ENCODE data around the gene LRMDA.

LRMDA gene

GRCh38 chr10:75925999-75926398 lies 494.6 kb downstream of the LRMDA start:
- no peak for DNase-seq (ENCODE audit: low read depth)

- DNase-seq (ENCODE audit: low read depth): no peak
Measured at GRCh38 chr10:75926763-75927162, 495.3 kb downstream of the LRMDA start.

- DNase-seq (ENCODE audit: low read depth): no peak
Measured at GRCh38 chr10:75928231-75928630, 496.8 kb downstream of the LRMDA start.

GRCh38 chr10:75929630-75930161 lies 498.3 kb downstream of the LRMDA start:
- DNase-seq (ENCODE audit: low read depth): no peak

GRCh38 chr10:75932921-75933320 lies 501.5 kb downstream of the LRMDA start:
- no peak for DNase-seq (ENCODE audit: low read depth)

GRCh38 chr10:75935240-75935639 lies 503.8 kb downstream of the LRMDA start:
- DNase-seq (ENCODE audit: low read depth): no peak

- DNase-seq (ENCODE audit: low read depth): no peak
Measured at GRCh38 chr10:75935650-75936400, 504.4 kb downstream of the LRMDA start.

- DNase-seq (ENCODE audit: low read depth): no peak
Measured at GRCh38 chr10:75936841-75937240, 505.4 kb downstream of the LRMDA start.

- no peak for DNase-seq (ENCODE audit: low read depth)
Measured at GRCh38 chr10:75937823-75938222, 506.4 kb downstream of the LRMDA start.

GRCh38 chr10:75938380-75939122 lies 507.1 kb downstream of the LRMDA start:
- DNase-seq (ENCODE audit: low read depth): no peak

- no peak for DNase-seq (ENCODE audit: low read depth)
Measured at GRCh38 chr10:75939541-75939940, 508.1 kb downstream of the LRMDA start.

GRCh38 chr10:75940742-75941141 lies 509.3 kb downstream of the LRMDA start:
- no peak for DNase-seq (ENCODE audit: low read depth)

GRCh38 chr10:75941223-75941801 lies 509.9 kb downstream of the LRMDA start:
- no peak for DNase-seq (ENCODE audit: low read depth)

GRCh38 chr10:75944061-75944460 lies 512.6 kb downstream of the LRMDA start:
- no peak for DNase-seq (ENCODE audit: low read depth)

GRCh38 chr10:75948583-75948982 lies 517.2 kb downstream of the LRMDA start:
- no peak for DNase-seq (ENCODE audit: low read depth)

GRCh38 chr10:75950307-75950706 lies 518.9 kb downstream of the LRMDA start:
- no peak for DNase-seq (ENCODE audit: low read depth)

- no peak for DNase-seq (ENCODE audit: low read depth)
Measured at GRCh38 chr10:75950997-75951589, 519.7 kb downstream of the LRMDA start.

- no peak for DNase-seq (ENCODE audit: low read depth)
Measured at GRCh38 chr10:75951627-75952026, 520.2 kb downstream of the LRMDA start.

- DNase-seq (ENCODE audit: low read depth): no peak
Measured at GRCh38 chr10:75952093-75952492, 520.7 kb downstream of the LRMDA start.

GRCh38 chr10:75954486-75954885 lies 523.1 kb downstream of the LRMDA start:
- DNase-seq (ENCODE audit: low read depth): no peak

GRCh38 chr10:75955973-75956502 lies 524.6 kb downstream of the LRMDA start:
- no peak for DNase-seq (ENCODE audit: low read depth)

- DNase-seq (ENCODE audit: low read depth): no peak
Measured at GRCh38 chr10:75956624-75957023, 525.2 kb downstream of the LRMDA start.
